K562 (cell line): ENCODE measurements around the gene TLK2. TPM values are rescaled to one million over a fixed set of nuclear protein-coding genes. Genes with fewer than 3 reads are reported as not detected.

Experiments used
- ATAC-seq: fragments of 200-7000 bp; cut with Tn5 transposase; 3 replicates; pipeline ENCODE4 v1.9.1; 2020; ENCODE audit warnings: moderate library complexity
- BruUV-seq: library from RNA; stranded (reverse); fragments of 400-500 nt; replicated peaks from 2 replicates; lab custom pipeline; 2021; lab: Mats Ljungman, UMichigan
- CTCF ChIA-PET: fragments of 300-600 bp; formaldehyde crosslinking; extraction: SDS; loops from one replicate; lab custom pipeline; 2021; ENCODE audit warnings: low intra/inter-chr PET ratio; lab: Yijun Ruan, JAX
- POLR2A ChIA-PET: fragments of 300-600, 350-650 bp; sonication (Branson Sonifier 250); formaldehyde crosslinking; extraction: SDS; loops from one replicate; lab custom pipeline; 2021; ENCODE audit warnings: antibody characterized with exemption, inconsistent platforms; lab: Yijun Ruan, JAX
- DNase-seq, 4 experiments: peaks; one replicate each; pipeline versions ENCODE4 v3.0.0 to v3.0.0-alpha.2; 2011 to 2018; ENCODE audit warnings: low spot score in 3 of 4, mixed read lengths in 3 of 4; ENCODE audit errors: extremely low read depth in 1 of 4
- FAIRE-seq: peaks from 2 replicates; lab custom pipeline; 2011; peaks lifted over from hg19 to GRCh38; lab: Jason Lieb, UNC
- H2AFZ ChIP-seq: 2 replicates; pipeline ENCODE4 v1.6.0; 2011; ENCODE audit warnings: low read depth, low read length, control low read depth, inconsistent platforms
- H3K27ac ChIP-seq: fragments of 200-600 bp; 3 replicates; pipeline ENCODE4 v1.8.0; 2011; ENCODE audit warnings: low read depth, mild to moderate bottlenecking, control low read depth, inconsistent platforms, low read length, moderate library complexity, mixed read lengths; ENCODE audit errors: extremely low read depth
- H3K27me3 ChIP-seq, 2 experiments: fragments of 300-600 bp in 1 of 2; 2 replicates in 1 of 2; 3 replicates in 1 of 2; pipeline versions ENCODE4 v1.6.0 to v1.8.0; 2011; ENCODE audit warnings: inconsistent platforms in 2 of 2, low read length in 2 of 2, mild to moderate bottlenecking in 1 of 2, mixed read lengths in 1 of 2, moderate library complexity in 1 of 2; ENCODE audit not compliant: control insufficient read depth in 2 of 2, insufficient read depth in 2 of 2
- H3K36me3 ChIP-seq: fragments of 300-600 bp; 3 replicates; pipeline ENCODE4 v1.8.0; 2011; ENCODE audit warnings: mild to moderate bottlenecking, low read length, inconsistent platforms; ENCODE audit not compliant: control insufficient read depth, insufficient read depth
- H3K4me1 ChIP-seq, 2 experiments: fragments of 200-600 bp in 1 of 2; replicated peaks in 1 of 2; 2 replicates in 1 of 2; 3 replicates in 1 of 2; pipeline versions ENCODE4 v1.5.1 to v1.8.0; 2011; ENCODE audit warnings: inconsistent platforms in 2 of 2, low read length in 2 of 2, mild to moderate bottlenecking in 1 of 2, mixed read lengths in 1 of 2, moderate library complexity in 1 of 2; ENCODE audit not compliant: control insufficient read depth in 2 of 2, insufficient read depth in 2 of 2
- H3K4me2 ChIP-seq: 2 replicates; pipeline ENCODE4 v1.6.1; 2011; ENCODE audit warnings: low read length, control low read depth, inconsistent platforms, mixed read lengths; ENCODE audit not compliant: insufficient read depth
- H3K4me3 ChIP-seq: fragments of 200-600 bp; sonication (generic), shearing (Covaris generic); 2 replicates; pipeline ENCODE4 v1.5.1; 2016; ENCODE audit warnings: control low read depth, inconsistent platforms
- H3K79me2 ChIP-seq: fragments of 200-600 bp; 3 replicates; pipeline ENCODE4 v1.8.0; 2011; ENCODE audit warnings: low read length, inconsistent platforms; ENCODE audit not compliant: control insufficient read depth, insufficient read depth
- H3K9ac ChIP-seq, 2 experiments: 2 replicates each; pipeline versions ENCODE4 v1.6.0 to v1.6.1; 2011; ENCODE audit warnings: low read depth in 2 of 2, low read length in 2 of 2, control low read depth in 1 of 2, inconsistent platforms in 1 of 2, mild to moderate bottlenecking in 1 of 2, mixed read lengths in 1 of 2; ENCODE audit not compliant: insufficient read depth in 1 of 2
- H3K9me1 ChIP-seq: one replicate; pipeline ENCODE4 v1.6.0; 2011; ENCODE audit warnings: inconsistent platforms, mild to moderate bottlenecking, low read length, moderate library complexity; ENCODE audit not compliant: control insufficient read depth, insufficient read depth
- H3K9me3 ChIP-seq: replicated peaks from 2 replicates; pipeline ENCODE4 v1.5.1; 2011; ENCODE audit warnings: low read depth, low read length, inconsistent platforms; ENCODE audit not compliant: control insufficient read depth, insufficient read depth
- H4K20me1 ChIP-seq: replicated peaks from 2 replicates; pipeline ENCODE4 v1.6.1; 2011; ENCODE audit warnings: low read length, inconsistent platforms, mixed read lengths; ENCODE audit not compliant: control insufficient read depth, insufficient read depth
- GMEB1 ChIP-seq: fragments of 250-450 bp; sonication (Bioruptor Pico); IDR thresholded peaks from 2 replicates; pipeline ENCODE4 v1.4.0; 2020; ENCODE audit warnings: mild to moderate bottlenecking
- ZNF24 ChIP-seq: fragments of 450-650 bp; IDR thresholded peaks from 2 replicates; pipeline ENCODE4 v1.6.1; 2016
- WGBS: fragments of 100-300 bp; shearing (Covaris generic); methylation state at CpG from one replicate; pipeline ENCODE4 v1.1.6; 2016; ENCODE audit warnings: low coverage, mixed read lengths; ENCODE audit not compliant: insufficient coverage; ENCODE audit errors: missing lambda C conversion rate; 5-methylcytosine and 5-hydroxymethylcytosine counted together
- in situ Hi-C: fragments of 300-500 bp; cut with MboI; formaldehyde crosslinking; loops from 4 replicates; pipeline ENCODE4 v1.15.0; 2018; ENCODE audit warnings: inconsistent platforms, mixed read lengths
- intact Hi-C: fragments of 100-400 bp; cut with micrococcal nuclease; formaldehyde crosslinking; loops from 2 replicates; pipeline ENCODE4 v1.14.2; 2022
- polyA plus RNA-seq, 8 experiments: library from polyadenylated mRNA; depleted of rRNA in 4 of 8; stranded (reverse) in 5 of 8; unstranded in 3 of 8; fragments of >200 nt; fragmentation: Nextera tagmentation in 2 of 8; fragmentation: Illumina TruSeq in 1 of 8; extraction: Ambion mirVana in 2 of 8; extraction: Trizol in 1 of 8; gene quantifications; 2 replicates each; pipeline versions ENCODE4 v1.2.1 to v1.2.3, GENCODE V29; 2011 to 2014; ENCODE audit warnings: inconsistent platforms in 1 of 8, missing spikeins in 1 of 8
- total RNA-seq, 7 experiments: library from RNA; depleted of rRNA in 6 of 7; stranded (reverse); fragments of >200 nt in 6 of 7; fragmentation: Illumina TruSeq in 2 of 7; extraction: Trizol in 2 of 7; gene quantifications; 2 replicates each; pipeline versions ENCODE4 v1.2.1 to v1.2.3, GENCODE V29; 2011 to 2021; ENCODE audit warnings: low replicate concordance in 1 of 7

TLK2 gene
- total and polyA plus RNA-seq, 9 of the 15 experiments (the other 6 are each of a cell fraction or from before 2014, with no cell fraction given) = 10.1 to 51.9 (median 32.4) TPM

DNA sequence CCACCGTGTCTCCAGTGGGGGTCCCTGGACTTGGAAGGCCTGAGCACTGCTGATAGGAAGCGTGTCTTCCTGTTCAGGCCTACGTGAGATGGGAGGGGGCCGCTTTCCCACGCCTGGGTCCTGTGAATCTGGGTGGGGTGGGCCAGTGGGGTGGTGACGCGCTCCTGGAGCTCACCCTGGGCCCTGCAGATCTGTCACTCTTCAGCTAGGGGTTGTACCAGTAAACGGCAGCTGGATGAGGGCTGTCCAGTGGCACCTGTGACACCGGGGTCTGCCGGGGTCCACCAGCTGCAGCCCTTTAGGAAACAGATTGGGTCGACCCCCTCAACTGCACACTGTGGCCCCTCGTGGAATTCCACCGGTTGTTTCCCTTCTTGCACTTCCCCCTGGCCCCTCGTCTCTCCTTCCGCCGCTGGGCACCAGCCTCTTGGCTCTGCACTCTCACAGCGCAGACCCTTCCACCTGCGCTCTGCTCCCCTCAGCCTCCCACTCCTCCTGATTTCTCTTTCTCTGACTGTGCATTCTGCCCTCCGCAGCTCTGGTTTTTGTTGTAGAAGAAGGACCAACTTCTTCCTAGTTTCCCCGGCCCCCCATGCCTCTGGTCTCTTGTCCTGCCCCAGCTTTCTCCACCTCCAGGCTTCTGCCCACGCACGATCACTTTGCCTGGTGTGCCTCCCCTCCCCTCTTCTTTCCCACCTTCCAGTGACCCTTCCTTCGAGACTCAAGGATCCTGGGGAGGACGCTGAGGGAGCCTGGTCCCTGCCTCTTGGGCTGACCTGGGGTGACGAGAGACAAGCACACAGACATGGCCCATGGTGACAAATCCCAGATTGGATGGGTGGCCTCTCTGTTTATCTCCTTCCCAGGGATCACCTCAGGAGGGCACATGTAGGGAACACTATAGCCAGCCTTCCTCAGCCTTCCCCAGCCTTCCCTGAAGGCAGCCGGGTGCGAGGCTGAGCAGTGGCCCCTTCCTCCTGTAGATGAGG is 153.6 kb downstream of the TLK2 start:
- ATAC-seq (no peak), DNase-seq (no peak), FAIRE-seq (no peak)
- BruUV-seq = no TSS peak
- H3K4me3 ChIP-seq = no peak overlapping the region
- peaks cover 10 to 39% of the 10 kb centered on the region in 2 experiments; a peak in 3 of 5 replicates for H3K27me3 ChIP-seq
- peak overlapping the region in 1 of 2 experiments; percentile 36; a peak in 1 of 4 replicates for H3K9ac ChIP-seq
- CTCF ChIA-PET = no interaction called here
- no peaks in the 10 kb centered on the region for H3K79me2 ChIP-seq
- no peaks in the 10 kb centered on the region for H3K9me3 ChIP-seq
- H3K4me1 ChIP-seq = peaks cover 3 to 28% of the 10 kb centered on the region in 2 experiments; a peak in 4 of 5 replicates
- no peaks in the 10 kb centered on the region for H4K20me1 ChIP-seq
- POLR2A ChIA-PET = interaction anchor here (2.2 kb wide), 1 partner anchor 12 kb away, joined by 7 read pairs; no protein-coding TSS in a partner anchor
- H3K4me2 ChIP-seq = no peak overlapping the region
- no peaks in the 10 kb centered on the region for H3K36me3 ChIP-seq
- WGBS = 54% methylated on average over 19 of the region's 27 CpGs
- no peak overlapping the region for H2AFZ ChIP-seq
- no peak overlapping the region for H3K27ac ChIP-seq
- intact Hi-C loops = no loop called here
- in situ Hi-C loops = no loop called here
- TF ChIP-seq GMEB1 (no peak), ZNF24 (0 out of 2 replicates have a peak, but pooled peaks have one; percentile 1)
- no peaks in the 10 kb centered on the region for H3K9me1 ChIP-seq
